PFSK-1 (cell line): Measurements from ENCODE around the gene GRID1.

Experiments
- FOXP2 ChIP-seq: optimal IDR thresholded peaks from 2 replicates; pipeline ENCODE3; 2011; ENCODE audit warnings: borderline replicate concordance, control low read depth, inconsistent platforms; ENCODE audit not compliant: insufficient read depth; ENCODE audit errors: extremely low read length, extremely low read depth
- POLR2AphosphoS5 ChIP-seq: IDR thresholded peaks from 2 replicates; pipeline ENCODE4 v1.6.1; 2012; ENCODE audit warnings: low read depth, mild to moderate bottlenecking, control low read depth, low read length, moderate library complexity
- REST ChIP-seq, 2 experiments: IDR thresholded peaks; 2 replicates each; pipeline versions ENCODE4 v1.6.1 to v1.8.0; 2011 to 2012; ENCODE audit warnings: low read depth in 2 of 2, low read length in 2 of 2, control low read depth in 1 of 2, inconsistent platforms in 1 of 2, mild to moderate bottlenecking in 1 of 2, moderate library complexity in 1 of 2; ENCODE audit not compliant: insufficient read depth in 1 of 2
- SIN3A ChIP-seq: IDR thresholded peaks from 2 replicates; pipeline ENCODE4 v1.6.1; 2012; ENCODE audit warnings: mild to moderate bottlenecking, low read length, moderate library complexity, borderline replicate concordance; ENCODE audit not compliant: insufficient read depth
- TAF1 ChIP-seq: IDR thresholded peaks from 2 replicates; pipeline ENCODE4 v1.6.1; 2012; ENCODE audit warnings: low read length, control low read depth, borderline replicate concordance; ENCODE audit not compliant: insufficient read depth

Gene GRID1

DNA sequence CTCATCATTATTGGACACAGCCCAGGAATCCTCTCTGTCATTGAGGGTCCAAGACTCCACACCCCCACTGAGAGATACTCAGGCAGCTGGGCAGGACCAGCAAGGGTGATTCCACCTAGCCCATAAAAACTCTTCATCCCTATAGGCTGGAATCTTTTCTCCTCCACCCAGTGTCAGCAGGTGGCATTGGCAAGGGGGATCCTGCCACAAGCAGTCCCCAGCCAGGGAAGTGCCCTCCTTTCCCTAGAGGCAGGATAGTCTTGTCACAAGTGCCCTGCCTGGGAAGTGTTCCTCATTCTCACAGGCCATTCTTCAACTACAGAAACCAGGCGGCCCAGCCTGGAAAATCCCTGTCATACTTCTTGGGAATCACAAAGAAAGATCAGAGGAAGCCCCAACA is 533.6 kb downstream of the GRID1 start:
- TF ChIP-seq POLR2AphosphoS5, result no peak
- TF ChIP-seq FOXP2, result no peak
- no peak for TF ChIP-seq TAF1
- TF ChIP-seq SIN3A, result no peak
- no peak for TF ChIP-seq REST (IDR thresholded peaks at IDR 0.05; ENCODE audit: insufficient read depth in 1 of 2, low read depth in 2 of 2, low read length in 2 of 2)

- TF ChIP-seq FOXP2 (no peak), REST (IDR thresholded peaks at IDR 0.05; ENCODE audit: insufficient read depth in 1 of 2, low read depth in 2 of 2, low read length in 2 of 2) (no peak), TAF1 (no peak), POLR2AphosphoS5 (no peak), SIN3A (no peak)
Observed at GRCh38 chr10:85831422-85831821, 535.2 kb downstream of the GRID1 start.

- TF ChIP-seq SIN3A, result no peak
- no peak for TF ChIP-seq TAF1
- no peak for TF ChIP-seq REST (IDR thresholded peaks at IDR 0.05; ENCODE audit: insufficient read depth in 1 of 2, low read depth in 2 of 2, low read length in 2 of 2)
- no peak for TF ChIP-seq POLR2AphosphoS5
Observed at GRCh38 chr10:85826377-85826776, 540.2 kb downstream of the GRID1 start.

GRCh38 chr10:85811405-85811804 is 555.2 kb downstream of the GRID1 start:
- TF ChIP-seq SIN3A, result no peak
- TF ChIP-seq FOXP2, result no peak
- no peak for TF ChIP-seq POLR2AphosphoS5
- TF ChIP-seq REST (IDR thresholded peaks at IDR 0.05; ENCODE audit: insufficient read depth in 1 of 2, low read depth in 2 of 2, low read length in 2 of 2), result no peak
- no peak for TF ChIP-seq TAF1

- TF ChIP-seq FOXP2, result no peak
- TF ChIP-seq REST (IDR thresholded peaks at IDR 0.05; ENCODE audit: insufficient read depth in 1 of 2, low read depth in 2 of 2, low read length in 2 of 2), result no peak
- no peak for TF ChIP-seq SIN3A
- TF ChIP-seq TAF1, result no peak
- TF ChIP-seq POLR2AphosphoS5, result no peak
Observed at GRCh38 chr10:85810674-85811073, 555.9 kb downstream of the GRID1 start.
